Caco-2 (cell line): Measurements from ENCODE around the gene EHD1. TPM values are rescaled to one million over a fixed set of nuclear protein-coding genes. Genes with fewer than 3 reads are reported as not detected.

Source experiments
- BruUV-seq: library from RNA; stranded (reverse); fragments of 400-500 nt; replicated peaks from 2 replicates; lab custom pipeline; 2021; lab: Mats Ljungman, UMichigan
- CTCF ChIA-PET: fragments of 300-600 bp; sonication (Branson Sonifier 250); formaldehyde crosslinking; loops from one replicate; lab custom pipeline; 2022; ENCODE audit warnings: antibody characterized with exemption; lab: Charles Lee
- POLR2A ChIA-PET: fragments of 300-600 bp; sonication (Branson Sonifier 250); formaldehyde crosslinking; loops from one replicate; lab custom pipeline; 2022; ENCODE audit warnings: antibody characterized with exemption; lab: Charles Lee
- DNase-seq, 2 experiments: peaks; one replicate each; pipeline versions ENCODE4 v3.0.0 to v3.0.0-alpha.2; 2020 to 2022
- H3K27me3 ChIP-seq: replicated peaks from 2 replicates; pipeline ENCODE4 v1.6.0; 2011; ENCODE audit warnings: low read length; ENCODE audit not compliant: control insufficient read depth, insufficient read depth
- H3K36me3 ChIP-seq: 2 replicates; pipeline ENCODE4 v1.5.1; 2011; ENCODE audit warnings: low read length; ENCODE audit not compliant: control insufficient read depth, insufficient read depth
- H3K4me1 ChIP-seq: fragments of 250-450 bp; sonication (Bioruptor Pico); 2 replicates; pipeline ENCODE4 v1.5.1; 2020; ENCODE audit warnings: mild to moderate bottlenecking
- H3K4me3 ChIP-seq: 2 replicates; pipeline ENCODE4 v1.5.1; 2011; ENCODE audit warnings: low read depth, mild to moderate bottlenecking, control low read depth, low read length
- H3K9me3 ChIP-seq: fragments of 250-450 bp; sonication (Bioruptor Pico); 2 replicates; pipeline ENCODE4 v1.5.1; 2020; ENCODE audit warnings: mild to moderate bottlenecking, moderate library complexity
- H3K27ac Mint-ChIP-seq: one replicate; pipeline ENCODE4 v1.8.0; 2022; ENCODE audit warnings: mixed read lengths; ENCODE audit not compliant: unreplicated experiment
- H3K27me3 Mint-ChIP-seq: one replicate; pipeline ENCODE4 v1.8.0; 2022; ENCODE audit warnings: mixed read lengths; ENCODE audit not compliant: insufficient read depth, unreplicated experiment
- H3K36me3 Mint-ChIP-seq: one replicate; pipeline ENCODE4 v1.8.0; 2022; ENCODE audit warnings: mild to moderate bottlenecking, mixed read lengths; ENCODE audit not compliant: insufficient read depth, unreplicated experiment
- H3K4me1 Mint-ChIP-seq: one replicate; pipeline ENCODE4 v1.8.0; 2022; ENCODE audit warnings: low read depth, mixed read lengths; ENCODE audit not compliant: unreplicated experiment
- H3K4me3 Mint-ChIP-seq: one replicate; pipeline ENCODE4 v1.8.0; 2022; ENCODE audit warnings: mild to moderate bottlenecking, moderate library complexity, mixed read lengths; ENCODE audit not compliant: unreplicated experiment
- H3K9me3 Mint-ChIP-seq: one replicate; pipeline ENCODE4 v1.8.0; 2022; ENCODE audit warnings: mixed read lengths; ENCODE audit not compliant: unreplicated experiment
- CTCF ChIP-seq, 2 experiments: fragments of 200-600 bp in 1 of 2; IDR thresholded peaks; 1 replicate in 1 of 2; 2 replicates in 1 of 2; pipeline versions ENCODE4 v1.5.1 to v1.8.0; 2011 to 2022; ENCODE audit warnings: antibody characterized with exemption in 1 of 2, control low read depth in 1 of 2, inconsistent platforms in 1 of 2, low read depth in 1 of 2, low read length in 1 of 2, mild to moderate bottlenecking in 1 of 2, moderate library complexity in 1 of 2; ENCODE audit not compliant: insufficient read depth in 1 of 2, severe bottlenecking in 1 of 2, unreplicated experiment in 1 of 2
- intact Hi-C: fragments of 100-400 bp; cut with micrococcal nuclease; formaldehyde crosslinking; loops from one replicate; pipeline ENCODE4 v1.10.0; 2022; ENCODE audit not compliant: unreplicated experiment
- total RNA-seq: library from RNA; stranded (reverse); gene quantifications from 2 replicates; pipeline ENCODE4 v1.2.3, GENCODE V29; 2022

EHD1 gene
- total RNA-seq, 1 experiment from 2014 or later = 129 TPM

DNA sequence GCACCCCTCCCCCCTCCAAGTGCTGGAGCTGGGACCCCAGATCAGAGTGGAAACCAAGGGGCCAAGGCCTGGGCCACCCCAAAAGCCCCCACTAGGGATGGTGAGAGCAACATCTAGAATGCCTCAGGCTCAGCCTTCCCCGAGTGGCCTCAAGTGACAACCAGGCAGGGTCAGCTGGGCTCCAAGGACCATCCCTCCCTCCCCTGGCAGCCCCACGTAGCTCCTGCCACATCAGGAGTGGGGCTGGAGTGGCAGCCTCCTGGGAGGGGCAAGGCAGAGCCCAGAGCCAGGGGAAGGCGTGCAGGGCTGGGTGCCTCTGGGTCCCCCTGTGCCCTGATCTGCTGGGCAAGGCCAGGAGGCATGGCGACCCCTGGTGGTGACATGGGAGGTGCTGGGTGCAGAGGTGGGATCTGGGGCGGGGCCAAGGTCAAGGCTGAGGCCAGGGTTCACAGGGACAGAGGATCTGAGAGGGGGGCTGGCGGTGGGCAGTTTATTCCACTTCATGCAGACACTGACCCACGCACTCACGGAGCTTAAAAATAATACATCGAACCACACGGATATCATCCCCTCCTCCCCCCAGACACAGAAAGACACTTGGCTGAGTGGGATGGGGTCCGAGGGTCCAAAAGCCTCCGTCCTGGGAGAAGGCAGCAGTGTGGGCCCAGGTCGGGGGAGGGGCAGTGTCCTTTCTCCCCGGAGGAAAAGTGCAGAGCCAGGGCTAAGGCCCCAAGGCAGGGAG, 15.8 kb upstream of the EHD1 start:
- Mint-ChIP-seq H3K4me1 (peaks cover 22% of the 10 kb centered on the region), H3K4me3 (peak overlapping the region; percentile 80), H3K36me3 (peaks cover 53% of the 10 kb centered on the region), H3K27ac (peak overlapping the region; percentile 93), H3K9me3 (no peaks in the 10 kb centered on the region), H3K27me3 (no peaks in the 10 kb centered on the region)
- Histone ChIP-seq H3K36me3 (peaks cover 12% of the 10 kb centered on the region), H3K4me1 (peaks cover 47% of the 10 kb centered on the region), H3K4me3 (peak overlapping the region; percentile 78), H3K27me3 (no peaks in the 10 kb centered on the region), H3K9me3 (no peaks in the 10 kb centered on the region)
- ChIA-PET POLR2A (no interaction called here), CTCF (interaction anchor here (0.6 to 3.1 kb wide), 4 partner anchors 25 to 59 kb away, joined by 3 to 22 read pairs (median 5); partner anchors contain the start of gene CDC42BPG)
- intact Hi-C loops = loop anchor here (1.0 to 5.0 kb wide), 2 partner anchors 47 to 92 kb away; partner anchors contain the start of gene MAP4K2
- peak; percentile 90 to 94 for DNase-seq
- BruUV-seq = no TSS peak
- TF ChIP-seq CTCF (IDR thresholded peaks at IDR 0.05; ENCODE audit: insufficient read depth in 1 of 2, low read depth in 1 of 2, low read length in 1 of 2, severe bottlenecking in 1 of 2, unreplicated experiment in 1 of 2) = peak; percentile 94 to 97

- peak overlapping the region; percentile 78 for H3K4me3 ChIP-seq
- BruUV-seq = TSS peak; percentile 16
These were observed 15.0 kb upstream of the EHD1 start for GRCh38 chr11:64893194-64894069.

More at GRCh38 chr11:64893194-64894069, 15.0 kb upstream of the EHD1 start:
- H3K9me3 Mint-ChIP-seq = no peaks in the 10 kb centered on the region
- H3K27ac Mint-ChIP-seq = peak overlapping the region; percentile 93
- peaks cover 22% of the 10 kb centered on the region for H3K4me1 Mint-ChIP-seq
- Histone ChIP-seq H3K4me1 (peaks cover 52% of the 10 kb centered on the region), H3K9me3 (no peaks in the 10 kb centered on the region), H3K36me3 (peaks cover 12% of the 10 kb centered on the region), H3K27me3 (no peaks in the 10 kb centered on the region)
- ChIA-PET CTCF (interaction anchor here (0.6 to 3.1 kb wide), 7 partner anchors 17 to 118 kb away, joined by 3 to 22 read pairs (median 5); partner anchors contain the start of gene CDC42BPG), POLR2A (interaction anchor here (1.1 kb wide), 1 partner anchor 229 kb away, joined by 3 read pairs; the partner anchor contains the start of genes FAU and MRPL49)
- H3K4me3 Mint-ChIP-seq = peak overlapping the region; percentile 80
- peak; percentile 91 to 93 for DNase-seq
- H3K36me3 Mint-ChIP-seq = peaks cover 61% of the 10 kb centered on the region
- peak in 1 of 2 experiments; percentile 16 for TF ChIP-seq CTCF (IDR thresholded peaks at IDR 0.05; ENCODE audit: insufficient read depth in 1 of 2, low read depth in 1 of 2, low read length in 1 of 2, severe bottlenecking in 1 of 2, unreplicated experiment in 1 of 2)
- intact Hi-C loops = loop anchor here (1.0 to 5.0 kb wide), 2 partner anchors 46 to 91 kb away; partner anchors contain the start of gene MAP4K2
- no peaks in the 10 kb centered on the region for H3K27me3 Mint-ChIP-seq
